GM19395 (cell line): ENCODE data around the gene USH2A.
"Not testable (repeated sequence)": the region's sequence is repeated elsewhere in the genome, so short reads cannot be mapped to it uniquely, and the experiment has no call there.

ENCODE experiments used
- ATAC-seq: cut with Tn5 transposase; IDR thresholded peaks from one replicate; pipeline ENCODE4 v1.9.1; 2021; ENCODE audit warnings: mild to moderate bottlenecking, moderate library complexity; ENCODE audit not compliant: unreplicated experiment

The USH2A gene

GRCh38 chr1:216145451-216146018, 277.7 kb downstream of the USH2A start:
- not testable (repeated sequence) for ATAC-seq

DNA sequence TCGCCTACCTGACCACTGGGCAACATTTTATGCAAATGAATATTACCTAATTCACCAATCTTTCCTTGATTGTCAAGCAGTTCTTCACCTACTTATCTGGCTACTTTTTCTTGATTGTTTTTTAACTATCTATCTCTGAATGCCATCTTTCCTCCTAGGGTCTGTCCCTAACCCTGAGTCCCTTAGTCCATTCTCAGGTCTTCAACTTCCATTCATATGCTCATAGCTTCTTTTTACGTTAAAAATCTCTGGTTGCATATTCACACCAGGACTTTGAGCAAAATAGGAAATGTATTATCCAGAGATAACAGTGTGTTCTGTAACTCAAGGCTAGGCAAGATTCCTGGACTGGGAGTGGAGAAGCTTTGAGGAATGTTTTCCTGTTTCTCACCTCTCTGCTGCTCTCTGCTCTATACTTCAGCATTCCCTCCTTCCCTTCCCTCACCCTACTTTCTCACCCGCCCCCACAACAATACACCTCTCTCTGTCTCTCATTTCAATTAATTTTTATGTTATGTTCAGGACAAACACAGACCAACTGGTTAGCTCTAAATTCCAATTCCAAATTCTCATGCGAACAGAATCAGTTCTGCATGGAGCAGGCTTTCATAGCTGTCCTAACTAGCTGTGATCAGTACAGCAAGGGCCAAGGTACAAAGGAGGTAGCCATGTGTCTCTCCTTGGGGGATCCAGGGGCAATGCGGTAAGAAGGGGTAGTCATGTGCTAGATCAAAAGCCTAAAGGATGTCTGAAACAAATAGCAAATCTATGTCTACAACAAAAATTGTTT, 278.4 kb downstream of the USH2A start:
- ATAC-seq: no peak

DNA sequence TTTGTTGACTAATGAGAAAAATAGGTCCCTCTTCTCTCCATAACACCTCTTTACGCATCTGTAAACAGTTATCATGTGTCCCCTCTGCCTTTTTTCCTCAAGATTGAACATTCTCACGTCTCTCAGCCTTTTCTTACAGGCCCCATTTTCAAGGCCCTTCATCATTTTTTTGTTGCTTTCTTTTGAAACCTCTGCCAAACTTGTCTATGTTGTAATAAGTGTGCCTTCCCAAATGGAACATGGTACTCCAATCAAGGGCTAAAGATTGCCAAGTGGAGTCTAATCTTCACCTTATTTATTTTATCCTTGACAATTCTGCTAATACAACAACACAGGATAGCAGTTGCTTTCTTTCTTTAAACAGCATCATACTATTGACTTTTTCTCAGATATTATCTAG, 280.3 kb downstream of the USH2A start:
- ATAC-seq: no peak

DNA sequence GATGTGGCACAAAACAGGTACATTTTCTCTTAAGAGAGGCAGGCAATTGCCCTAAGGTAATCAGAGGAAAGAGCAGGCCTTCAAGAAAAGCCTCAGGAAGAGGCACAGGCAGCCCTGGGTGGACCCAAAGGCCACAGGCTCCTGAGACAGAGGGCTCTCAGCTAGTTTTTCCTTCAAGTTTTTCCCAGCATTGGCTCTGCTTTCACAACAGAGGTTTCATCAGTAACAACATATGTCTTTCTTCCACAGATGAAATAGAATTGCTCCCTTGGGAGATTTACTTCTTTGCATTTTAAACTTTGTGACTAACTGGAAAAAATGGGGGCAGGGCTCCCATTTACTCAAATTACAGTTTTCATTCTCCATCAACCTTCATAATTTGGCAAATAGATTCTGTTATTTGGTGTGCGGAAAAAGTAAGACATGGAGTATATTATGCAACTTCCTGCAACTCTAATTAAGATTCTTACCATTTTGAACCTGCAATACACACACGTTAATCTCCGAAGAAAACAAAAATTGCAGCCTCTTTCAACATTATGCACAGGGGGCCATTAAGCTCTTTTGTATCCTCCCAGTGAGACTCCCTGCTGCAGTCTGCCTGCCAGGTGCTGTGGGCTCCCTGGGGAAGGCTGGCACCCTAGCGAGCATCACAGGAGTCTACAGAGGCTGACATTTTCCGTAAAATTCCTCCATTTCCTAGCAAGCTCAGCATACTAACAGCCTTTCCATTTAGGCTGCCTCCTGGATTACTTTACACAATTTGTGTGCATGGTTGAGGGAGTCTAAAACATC, 282.3 kb downstream of the USH2A start:
- no peak for ATAC-seq

DNA sequence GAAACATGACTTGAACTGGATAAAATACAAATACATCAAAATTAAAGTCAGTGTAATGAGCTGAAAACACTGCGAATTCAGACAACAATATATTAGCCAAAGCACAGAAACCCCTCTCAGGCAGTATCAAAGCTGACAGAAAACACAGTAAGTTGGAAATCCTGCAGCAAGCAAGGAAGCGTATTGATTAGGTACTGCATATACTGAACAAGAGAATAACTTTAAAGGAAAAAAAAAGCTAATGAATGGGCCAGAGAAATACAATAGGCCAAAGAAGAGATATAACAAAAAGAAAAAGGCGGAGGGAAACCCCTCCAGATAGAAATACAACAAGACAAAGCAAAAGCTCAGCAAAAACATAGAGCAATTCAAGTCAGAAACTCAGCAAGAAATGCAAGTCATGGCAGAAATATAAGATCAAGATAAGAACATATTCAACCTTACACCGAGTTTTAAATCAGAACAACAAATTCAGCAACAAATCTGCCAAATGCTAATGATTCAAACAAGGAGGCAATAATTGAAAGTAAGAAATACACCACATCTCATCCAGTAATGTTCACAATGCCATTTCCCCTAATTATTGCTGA, 299.0 kb downstream of the USH2A start:
- no peak for ATAC-seq

GRCh38 chr1:216123446-216124191, 299.6 kb downstream of the USH2A start:
- ATAC-seq: no peak

GRCh38 chr1:216119600-216119999, 303.6 kb downstream of the USH2A start:
- peak; percentile 70 for ATAC-seq

DNA sequence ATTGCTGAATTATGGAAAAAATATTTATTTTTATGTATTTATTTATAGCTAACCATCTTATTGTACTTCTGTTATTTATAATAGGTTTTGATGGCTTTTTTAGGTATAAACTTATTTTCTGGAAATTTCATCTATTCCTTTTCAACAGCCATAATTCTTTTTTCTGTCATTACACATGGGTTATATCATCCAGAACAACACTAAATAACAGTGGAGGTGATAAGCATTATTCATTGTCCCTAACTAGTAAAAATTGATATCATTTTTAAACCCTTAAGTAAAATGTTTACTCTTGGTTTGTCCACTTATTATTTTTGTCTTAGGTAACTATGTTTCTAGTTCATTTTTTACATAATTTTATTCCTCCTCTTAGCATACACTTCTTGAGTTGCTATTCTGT, 309.1 kb downstream of the USH2A start:
- ATAC-seq: no peak

- ATAC-seq: no peak
Observed at GRCh38 chr1:216113181-216113580, 310.1 kb downstream of the USH2A start.

GRCh38 chr1:216111842-216112241, 311.4 kb downstream of the USH2A start:
- no peak for ATAC-seq

GRCh38 chr1:216095400-216095799, 327.8 kb downstream of the USH2A start:
- no peak for ATAC-seq

GRCh38 chr1:216090556-216090955, 332.7 kb downstream of the USH2A start:
- ATAC-seq: no peak

DNA sequence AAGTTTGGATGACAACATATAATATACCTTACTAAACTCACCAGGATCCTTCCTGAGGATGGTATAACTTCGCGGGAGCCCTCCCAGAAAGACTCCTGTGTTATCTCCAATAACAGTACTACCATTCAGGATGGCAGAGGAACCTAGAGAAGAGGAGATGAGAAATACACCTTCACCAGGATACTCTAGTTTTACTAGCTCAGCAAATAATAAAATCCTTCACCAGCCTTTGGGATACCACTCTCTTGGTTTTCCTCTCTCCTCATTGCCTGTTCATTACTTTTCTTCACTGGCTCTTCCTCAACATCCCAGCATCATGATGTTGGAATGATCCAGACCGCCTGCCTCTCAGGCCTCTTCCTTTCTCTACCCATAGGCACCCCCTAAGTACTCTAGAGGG, 336.6 kb downstream of the USH2A start:
- ATAC-seq: no peak

DNA sequence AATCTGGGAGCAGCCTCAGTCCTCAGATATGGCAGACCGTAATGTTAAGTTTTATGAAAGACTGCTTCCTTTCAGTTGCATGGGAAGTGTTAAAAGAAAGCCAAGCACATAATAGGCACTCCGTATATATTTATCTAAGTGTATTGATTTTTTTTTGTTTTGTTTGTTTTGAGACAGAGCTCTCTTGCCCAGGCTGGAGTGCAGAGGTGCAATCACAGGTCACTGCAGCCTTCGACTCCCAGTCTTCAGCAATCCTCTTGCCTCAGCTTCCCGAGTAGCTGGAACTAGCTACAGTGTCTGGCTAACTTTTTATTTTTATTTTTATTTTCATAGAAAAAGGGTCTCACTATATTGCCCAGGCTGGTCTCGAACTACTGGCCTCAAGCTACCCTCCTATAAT, 341.8 kb downstream of the USH2A start:
- ATAC-seq: no peak

GRCh38 chr1:216076751-216077150, 346.5 kb downstream of the USH2A start:
- no peak for ATAC-seq

DNA sequence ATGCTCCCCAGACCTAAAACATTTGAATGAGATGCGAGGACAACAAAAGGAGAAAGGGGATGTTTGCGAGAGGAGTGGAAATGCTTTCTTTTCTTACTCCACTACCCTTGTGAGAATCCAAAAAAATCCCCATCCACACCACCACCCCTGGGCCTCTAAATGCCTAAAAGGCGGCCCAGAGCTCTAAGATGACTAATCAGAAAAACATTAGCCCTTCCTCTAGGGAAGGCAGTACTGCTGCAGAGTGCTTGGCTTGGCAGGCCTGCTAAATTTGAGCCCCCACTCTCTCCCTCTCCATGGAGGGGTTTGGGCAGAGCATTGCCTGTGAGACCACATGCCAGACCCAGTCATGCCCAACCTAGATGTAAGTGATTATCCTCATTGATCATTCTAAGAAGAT, 347.9 kb downstream of the USH2A start:
- ATAC-seq: no peak

DNA sequence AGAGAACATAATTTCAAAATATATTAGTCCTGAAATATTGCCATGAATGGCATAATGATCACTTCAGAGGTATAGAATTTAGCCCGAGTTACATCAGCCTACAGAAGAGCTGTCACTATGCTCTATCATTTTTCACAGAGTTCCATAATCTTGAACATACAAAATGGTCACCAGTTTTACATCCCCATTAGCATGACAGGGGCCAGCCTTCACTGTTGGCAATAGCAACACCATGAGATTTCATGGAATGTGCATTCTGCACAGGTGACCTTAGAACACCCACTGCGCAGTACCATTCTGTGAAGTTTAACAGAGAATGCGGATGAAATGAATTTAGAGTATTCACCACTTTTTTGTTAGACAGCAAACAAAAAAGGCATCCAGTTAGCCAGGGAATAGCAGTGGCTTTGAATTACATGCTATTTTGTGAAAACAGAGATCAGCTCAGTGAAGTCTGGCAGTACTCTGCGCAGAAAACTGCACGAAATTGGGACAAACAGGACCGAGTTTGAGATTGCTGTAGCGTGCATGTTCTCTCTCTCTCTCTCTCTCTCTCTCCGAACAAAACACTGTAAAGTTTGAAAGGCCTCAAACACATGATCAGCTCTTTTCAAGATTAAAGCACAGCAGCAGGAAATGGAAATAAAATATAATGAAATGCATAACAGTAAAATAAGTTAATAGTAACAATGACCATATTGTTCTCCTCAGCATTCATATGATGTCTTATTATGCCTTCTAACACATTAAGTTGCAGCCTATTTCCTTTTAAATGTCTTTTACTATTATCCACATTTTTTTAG, 349.3 kb downstream of the USH2A start:
- no peak for ATAC-seq

GRCh38 chr1:216071262-216071661, 352.0 kb downstream of the USH2A start:
- no peak for ATAC-seq

DNA sequence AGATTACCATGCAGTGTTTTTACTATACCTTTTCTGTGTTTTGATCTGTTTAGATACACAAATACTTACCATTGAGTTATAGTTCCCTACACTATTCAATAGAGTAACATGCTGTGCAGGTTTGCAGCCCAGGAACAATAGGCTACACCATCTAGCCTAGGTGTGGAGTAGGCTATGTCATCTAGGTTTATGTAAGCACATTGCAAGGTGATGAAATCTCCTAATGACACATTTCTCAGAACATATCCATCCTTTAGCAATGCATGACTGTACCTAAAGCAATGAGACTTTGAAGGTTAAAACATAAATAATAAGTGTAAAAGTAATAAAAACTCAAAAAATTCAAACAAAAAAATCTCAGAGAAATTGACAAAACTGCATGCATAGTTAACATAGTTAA, 358.6 kb downstream of the USH2A start:
- ATAC-seq: no peak

DNA sequence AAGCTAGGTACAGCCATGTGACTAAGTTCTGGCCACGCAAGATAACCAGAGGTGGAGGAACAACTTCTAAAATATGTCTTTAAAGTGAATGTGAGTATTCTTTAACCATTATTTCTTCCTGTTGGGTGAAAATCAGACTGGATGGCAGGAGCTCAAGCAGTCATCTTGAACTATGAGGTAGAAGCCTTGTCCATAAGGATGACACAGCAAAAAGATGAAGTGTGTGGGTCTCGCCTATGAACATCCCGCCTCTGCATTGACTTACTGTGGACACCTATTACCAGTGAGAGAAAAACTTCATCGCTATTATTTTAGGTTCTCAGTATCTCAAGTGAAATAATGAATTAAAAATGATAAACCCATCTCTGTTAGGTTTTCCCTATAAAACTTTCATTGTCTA, 365.3 kb downstream of the USH2A start:
- ATAC-seq: no peak
